RWPE1 (cell line): ENCODE results near the gene BCAS1.

ENCODE experiments used
- CTCF ChIA-PET: fragments of 350-600 bp; sonication (Branson Sonifier 250); formaldehyde crosslinking; extraction: SDS; loops from one replicate; lab custom pipeline; 2021; lab: Yijun Ruan, JAX
- POLR2A ChIA-PET: fragments of 400-600 bp; formaldehyde crosslinking; extraction: SDS; loops from one replicate; lab custom pipeline; 2020; ENCODE audit warnings: antibody characterized with exemption; ENCODE audit not compliant: low non-redundant PET; lab: Yijun Ruan, JAX
- DNase-seq: peaks from one replicate; pipeline ENCODE4 v3.0.0; 2012; ENCODE audit warnings: low spot score
- H3K27ac ChIP-seq: fragments of 450-650 bp; 2 replicates; pipeline ENCODE4 v1.5.1; 2017
- CTCF ChIP-seq: fragments of 450-650 bp; conservative IDR thresholded peaks from 2 replicates; pipeline ENCODE4 v1.5.1; 2017; ENCODE audit warnings: low read depth, mild to moderate bottlenecking

BCAS1 gene

GRCh38 chr20:53990768-53991450, 79.5 kb downstream of the BCAS1 start:
- ChIA-PET POLR2A (no interaction called here), CTCF (interaction anchor here (1.0 kb wide), 1 partner anchor 38 kb away, joined by 3 read pairs; no protein-coding TSS in a partner anchor)
- DNase-seq = no peak

GRCh38 chr20:53990003-53990402, 80.4 kb downstream of the BCAS1 start:
- H3K27ac ChIP-seq = no peak overlapping the region
- CTCF ChIA-PET = interaction anchor here (0.6 kb wide), 1 partner anchor 938 kb away, joined by 3 read pairs; no protein-coding TSS in a partner anchor
- POLR2A ChIA-PET = no interaction called here
- no peak for TF ChIP-seq CTCF
- DNase-seq = no peak

More at GRCh38 chr20:53990768-53991450, 79.5 kb downstream of the BCAS1 start:
- TF ChIP-seq CTCF = no peak
- no peak overlapping the region for H3K27ac ChIP-seq

GRCh38 chr20:53989401-53989800, 81.0 kb downstream of the BCAS1 start:
- no peak overlapping the region for H3K27ac ChIP-seq
- no peak for DNase-seq
- ChIA-PET POLR2A (no interaction called here), CTCF (interaction anchor here (0.6 to 0.7 kb wide), 2 partner anchors 682 to 939 kb away, joined by 3 read pairs; no protein-coding TSS in a partner anchor)
- TF ChIP-seq CTCF = no peak

- ChIA-PET CTCF (no interaction called here), POLR2A (no interaction called here)
- no peak overlapping the region for H3K27ac ChIP-seq
- no peak for TF ChIP-seq CTCF
- no peak for DNase-seq
These were observed 84.2 kb downstream of the BCAS1 start for GRCh38 chr20:53986037-53986650.

- ChIA-PET POLR2A (no interaction called here), CTCF (no interaction called here)
- TF ChIP-seq CTCF = no peak
- DNase-seq = no peak
- H3K27ac ChIP-seq = no peak overlapping the region
These were observed 85.3 kb downstream of the BCAS1 start for GRCh38 chr20:53985150-53985518.

GRCh38 chr20:53984356-53985149, 85.8 kb downstream of the BCAS1 start:
- no peak for DNase-seq
- CTCF ChIA-PET = interaction anchor here (0.6 kb wide), 2 partner anchors 289 to 380 kb away, joined by 3 to 4 read pairs; no protein-coding TSS in a partner anchor
- POLR2A ChIA-PET = no interaction called here
- TF ChIP-seq CTCF = no peak
- no peak overlapping the region for H3K27ac ChIP-seq
